ENCODE data around the gene LTBR.
A peak's percentile ranks its signal among the peaks of the same experiment; 100 is the strongest.

LTBR gene

GRCh38 chr12:6428326-6428725 lies 44.4 kb downstream of the LTBR start:
- no peak for DNase-seq

GRCh38 chr12:6430124-6430989 lies 46.4 kb downstream of the LTBR start:
- DNase-seq: no peak

DNA sequence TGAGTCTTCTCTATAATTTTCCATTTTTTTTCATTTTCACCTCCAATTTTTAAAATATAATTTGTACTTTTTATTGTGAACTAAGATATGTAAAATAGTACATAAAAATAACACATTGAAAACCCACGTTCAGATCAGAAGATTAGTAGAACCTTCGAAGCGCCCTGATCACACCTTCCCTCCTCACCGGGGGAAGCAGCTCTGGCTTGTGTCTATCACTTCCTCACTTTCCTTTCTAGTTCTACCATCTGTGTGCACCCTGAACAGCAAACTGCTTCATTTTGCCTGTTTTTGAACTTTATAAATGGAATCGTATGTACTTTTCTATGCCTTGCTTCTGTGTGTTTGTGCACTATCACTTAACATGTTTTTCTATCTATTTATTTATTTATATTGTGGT lies 49.0 kb downstream of the LTBR start:
- DNase-seq: peak; percentile 30

DNA sequence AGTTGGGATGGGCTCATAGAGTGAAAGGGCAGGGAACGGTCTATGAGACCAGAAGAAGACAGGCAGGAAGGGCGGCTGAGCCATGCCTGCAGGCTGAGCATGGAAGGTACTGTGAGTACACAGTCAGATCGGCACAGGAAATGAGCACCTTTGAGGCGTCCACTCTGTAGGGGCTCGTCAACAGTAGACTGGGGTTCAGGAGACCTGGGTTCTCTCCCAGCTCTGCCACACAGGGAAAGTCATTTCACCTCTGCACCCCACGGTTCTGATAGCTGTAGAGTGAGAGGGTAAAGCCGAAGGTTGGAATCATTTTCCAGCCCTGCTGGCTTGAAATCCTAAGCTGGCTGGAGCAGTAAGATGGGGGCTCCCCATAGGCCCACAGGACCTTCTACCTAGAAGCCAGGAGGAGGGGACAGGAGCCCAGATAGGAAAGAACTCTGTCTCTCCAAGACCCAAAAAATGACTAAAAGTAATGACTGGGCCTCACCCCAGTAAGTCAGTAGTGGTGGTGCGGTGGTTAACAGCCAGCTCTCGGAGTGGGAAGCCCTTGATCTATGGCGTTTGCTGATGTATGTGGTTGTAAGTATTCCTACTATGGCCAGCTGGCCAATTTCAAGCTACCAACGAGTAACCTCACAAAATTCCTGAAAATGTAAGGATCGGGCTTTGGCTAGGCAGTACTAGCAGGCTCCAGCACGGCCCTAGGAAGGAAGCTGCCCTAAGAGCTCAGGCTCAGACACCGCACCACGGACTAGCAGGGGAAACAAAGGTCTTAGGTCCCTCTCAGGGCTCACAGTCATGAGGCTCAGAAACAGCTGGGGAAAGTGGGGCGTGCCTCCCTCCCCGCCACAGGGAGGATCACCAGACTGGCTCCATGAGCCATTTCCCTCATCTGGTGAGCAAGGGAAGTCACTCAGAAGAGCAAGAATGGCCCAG lies 50.5 kb downstream of the LTBR start:
- DNase-seq: peak; percentile 45

DNA sequence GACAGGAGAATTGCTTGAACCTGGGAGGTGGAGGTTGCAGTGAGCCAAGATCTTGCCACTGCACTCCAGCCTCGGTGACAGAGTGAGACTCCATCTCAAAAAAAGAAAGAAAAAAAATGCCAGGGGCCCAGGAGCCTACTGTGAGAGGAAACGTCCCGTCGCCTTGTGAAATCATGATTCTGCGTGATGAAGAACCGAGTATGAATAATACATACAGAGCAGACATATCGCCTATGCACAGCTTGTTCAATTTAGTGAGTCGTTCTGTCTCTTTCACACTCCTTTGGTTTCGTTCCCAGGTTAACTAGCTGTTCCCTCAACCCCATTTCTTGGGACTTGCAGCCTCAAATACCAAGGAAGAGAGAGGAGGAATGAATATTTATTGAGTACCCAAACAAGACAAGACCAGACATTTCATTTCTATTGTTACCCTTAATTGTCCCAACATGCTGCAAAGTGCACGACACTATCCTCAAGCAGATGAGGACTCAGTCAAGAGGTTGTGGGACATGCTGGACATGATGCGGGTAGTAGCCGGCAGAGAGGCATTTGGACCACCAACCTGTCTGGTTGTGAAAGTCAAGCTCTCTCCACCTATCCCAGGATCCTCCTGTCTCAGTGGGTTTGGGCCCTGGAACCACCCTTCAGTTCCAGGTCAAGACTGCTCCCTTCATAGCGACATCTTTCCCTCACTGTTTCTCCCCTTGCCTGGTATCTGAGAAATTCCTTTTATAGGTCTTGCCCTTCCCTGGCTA lies 52.2 kb downstream of the LTBR start:
- DNase-seq: no peak

DNA sequence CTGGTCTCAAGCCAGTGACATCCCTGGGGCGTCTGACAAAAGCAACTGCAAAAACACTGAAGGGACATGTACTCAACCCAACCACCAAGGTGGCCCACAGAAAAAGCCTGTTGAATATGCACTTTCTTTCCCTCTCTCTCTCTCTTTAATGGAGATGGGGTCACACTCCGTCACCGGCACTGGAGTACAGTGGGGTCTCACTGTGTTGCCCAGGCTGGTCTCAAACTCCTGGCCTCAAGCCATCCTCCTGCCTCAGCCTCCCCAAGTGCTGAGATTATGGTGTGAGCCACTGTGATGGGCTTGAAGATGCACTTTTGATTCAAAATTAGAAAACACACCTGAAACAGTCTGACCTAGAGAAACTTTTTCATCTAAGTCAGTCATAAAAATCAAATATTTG lies 53.6 kb downstream of the LTBR start:
- no peak for DNase-seq

- DNase-seq: no peak
These were observed 54.4 kb downstream of the LTBR start for GRCh38 chr12:6438345-6438744.

DNA sequence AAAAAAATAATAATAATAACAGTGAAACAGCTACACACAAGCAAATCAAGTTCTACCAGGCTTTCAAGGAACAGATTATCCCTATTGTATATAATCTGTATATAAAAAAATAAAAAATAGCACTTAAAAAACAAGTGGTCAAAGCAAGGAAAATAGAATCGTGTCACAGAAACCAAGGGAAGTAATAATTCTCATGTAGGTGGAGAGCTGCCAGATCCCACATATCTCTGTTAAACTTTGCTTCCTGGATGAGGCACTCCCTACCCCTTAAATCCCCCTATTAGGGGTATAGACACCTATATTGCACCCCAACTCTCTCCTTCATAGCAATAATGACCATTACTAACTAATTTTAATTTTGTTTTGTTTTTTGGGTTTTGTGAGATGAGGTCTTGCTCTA lies 56.4 kb downstream of the LTBR start:
- DNase-seq: no peak

Data from CD4-positive, alpha-beta T cell treated with Interleukin-21 for 1 hour (primary cell).